Subcutaneous adipose tissue (tissue), 4 donors: Measurements from ENCODE around the gene TMBIM4. TPM values are rescaled to one million over a fixed set of nuclear protein-coding genes. Genes with fewer than 3 reads are reported as not detected.

ENCODE experiments used
- CTCF ChIP-seq: fragments of 450-650 bp; IDR thresholded peaks from one replicate; pipeline ENCODE4 v1.5.1; 2016; ENCODE audit warnings: low read depth, mild to moderate bottlenecking, control low read depth, antibody characterized with exemption, moderate library complexity
- total RNA-seq, 4 donors: library from RNA; depleted of rRNA; stranded (reverse); fragments of >200 nt; gene quantifications; one replicate each; pipeline ENCODE4 v1.1.0, GENCODE V29; 2016

TMBIM4 gene
- total RNA-seq, 4 donors from 2014 or later: 179 to 309 (median 205) TPM

GRCh38 chr12:66103016-66103913, 66.5 kb downstream of the TMBIM4 start:
- no peak for TF ChIP-seq CTCF

DNA sequence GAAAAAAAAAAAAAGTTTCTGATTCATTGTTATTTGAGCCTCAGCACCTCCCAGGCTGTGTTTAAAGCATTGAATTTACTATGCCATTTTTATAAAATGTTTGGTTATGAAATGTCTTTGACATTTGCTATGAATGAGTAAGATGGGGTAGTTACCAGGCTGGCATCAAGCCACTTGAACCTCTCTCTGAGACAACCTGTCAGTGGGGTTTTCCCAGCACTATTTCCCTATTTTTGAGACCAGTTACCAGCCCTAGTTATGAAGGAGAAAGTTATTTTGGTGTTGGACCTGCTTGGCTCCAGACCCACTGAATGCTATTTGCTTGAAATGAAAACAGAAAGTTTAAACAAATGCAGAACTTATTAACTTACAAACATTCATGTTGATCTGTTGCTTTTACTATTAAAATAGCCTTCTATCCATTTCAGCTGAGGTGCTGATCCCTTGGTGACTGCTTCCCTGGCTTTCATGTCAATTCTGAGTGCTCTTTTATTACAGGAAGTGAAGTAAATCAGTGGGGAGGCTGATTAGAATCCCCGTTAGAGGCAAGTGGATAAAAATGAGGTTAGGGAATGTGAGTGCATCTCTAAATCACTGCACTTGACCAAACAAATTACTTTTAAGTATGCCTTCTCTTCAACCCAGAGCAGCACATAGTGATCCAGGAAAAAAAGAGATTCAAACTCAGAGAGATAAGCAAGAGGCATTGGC, 77.1 kb downstream of the TMBIM4 start:
- TF ChIP-seq CTCF: no peak

DNA sequence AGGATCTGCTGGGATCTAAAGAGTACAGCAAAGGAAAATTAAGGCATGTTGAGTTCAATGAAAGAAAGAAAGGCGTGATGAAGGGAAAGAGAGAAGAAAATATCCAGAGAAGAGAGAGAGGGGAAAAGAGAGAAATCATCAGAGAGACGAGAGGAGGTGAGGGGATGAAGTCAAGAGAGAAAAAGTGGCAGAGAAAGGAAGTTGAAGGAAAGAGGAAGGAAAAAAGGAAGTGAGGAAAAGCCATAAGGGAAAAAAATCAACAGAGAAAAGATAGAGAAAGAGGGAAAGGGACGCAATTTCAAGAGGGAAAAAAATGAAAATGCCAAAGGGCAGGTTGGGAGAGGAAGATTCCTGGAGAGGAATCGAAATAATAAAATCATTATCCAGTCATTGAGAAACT, 79.6 kb downstream of the TMBIM4 start:
- no peak for TF ChIP-seq CTCF

DNA sequence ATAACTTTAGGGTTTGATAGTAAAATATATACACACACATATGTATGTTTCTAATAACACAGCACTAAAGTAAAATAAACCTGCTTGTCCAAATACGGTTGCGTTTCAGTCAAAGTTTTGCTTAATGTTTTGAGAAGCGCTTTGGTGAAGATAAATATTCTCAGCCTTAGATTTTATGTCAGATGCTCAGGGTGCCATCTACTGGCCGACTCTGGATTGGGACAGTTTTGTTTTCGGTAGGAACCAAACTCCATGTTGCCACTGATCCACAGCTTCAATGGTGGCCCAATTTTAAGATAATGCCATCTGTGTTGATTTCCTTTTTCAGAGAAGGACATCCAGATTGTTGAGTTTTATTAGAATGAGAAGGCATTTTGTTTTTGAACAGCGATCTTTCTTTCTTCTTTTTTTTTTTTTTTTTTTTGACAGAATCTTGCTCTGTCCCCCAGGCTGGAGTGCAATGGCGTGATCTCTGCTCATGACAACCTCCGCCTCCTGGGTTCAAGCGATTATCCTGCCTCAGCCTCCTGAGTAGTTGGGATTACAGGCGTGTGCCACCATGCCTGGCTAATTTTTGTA, 82.3 kb downstream of the TMBIM4 start:
- no peak for TF ChIP-seq CTCF

DNA sequence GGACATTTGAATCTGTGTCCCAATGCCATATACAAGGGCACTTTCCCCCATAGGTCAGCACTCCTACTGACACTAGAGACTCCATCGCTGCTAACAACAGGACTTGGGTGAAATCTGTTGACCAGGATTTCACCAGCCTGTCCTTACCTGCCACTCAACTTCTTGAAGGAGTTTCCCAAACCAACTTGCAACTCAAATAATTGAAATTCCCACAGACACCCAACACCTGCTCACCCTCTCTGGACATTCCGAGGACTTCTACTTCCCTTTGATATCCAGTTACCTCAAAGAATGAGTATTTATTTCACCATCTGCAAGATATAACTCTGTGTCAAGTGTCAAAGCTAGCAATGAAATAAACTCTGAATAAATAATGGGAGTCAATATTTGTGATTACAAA, 83.8 kb downstream of the TMBIM4 start:
- TF ChIP-seq CTCF: no peak

Other genes starting within 250 kb of the TMBIM4 start
- 1 to 10 TPM; 4.9 to 6.8 (median 5.5) TPM for gene LLPH, start 39.2 kb downstream of the TMBIM4 start, total RNA-seq
- gene IRAK3, start 19.2 kb upstream of the TMBIM4 start, total RNA-seq: 100 to 1,000 TPM in 1 of 4 donors, 10 to 100 TPM in 3; 83.5 to 111 (median 90.8) TPM
- 1 to 10 TPM; 4.0 to 7.5 (median 6.1) TPM for gene HELB, start 132.5 kb upstream of the TMBIM4 start, total RNA-seq